ENCODE measurements around the gene KCTD16. TPM values are rescaled to one million over a fixed set of nuclear protein-coding genes. Genes with fewer than 3 reads are reported as not detected.

The KCTD16 gene
- total and polyA plus RNA-seq, 2 experiments from 2014 or later = 0.02 to 0.76 TPM

GRCh38 chr5:144254552-144254951 lies 83.9 kb downstream of the KCTD16 start:
- H3K4me3 ChIP-seq = no peak overlapping the region
- no peak overlapping the region for H3K27ac Mint-ChIP-seq
- no peak for ATAC-seq
- H3K27me3 ChIP-seq (ENCODE audit: insufficient read depth) = no peaks in the 10 kb centered on the region
- peaks cover 1% of the 10 kb centered on the region for H3K27me3 Mint-ChIP-seq (ENCODE audit: insufficient read depth, low read depth, poor library complexity)
- no peaks in the 10 kb centered on the region for H3F3A ChIP-seq (replicated peaks; ENCODE audit: low read depth)
- no peak overlapping the region for H3K4me3 Mint-ChIP-seq
- H3K4me1 ChIP-seq (ENCODE audit: insufficient read depth) = peaks cover 11% of the 10 kb centered on the region
- TF ChIP-seq POLR2AphosphoS5 (IDR thresholded peaks at IDR 0.05; ENCODE audit: low read depth) = no peak
- no peak for TF ChIP-seq CREB1 (CRISPR knock-in tag; IDR thresholded peaks at IDR 0.05; ENCODE audit: low read depth)
- no peak for TF ChIP-seq EZH2 (IDR thresholded peaks at IDR 0.05; ENCODE audit: low read depth, unreplicated experiment)
- no peak for TF ChIP-seq ETS1 (IDR thresholded peaks at IDR 0.05)
- no peak for TF ChIP-seq ZNF331 (CRISPR knock-in tag; IDR thresholded peaks at IDR 0.05; ENCODE audit: low read depth)
- TF ChIP-seq, protein P1, sequence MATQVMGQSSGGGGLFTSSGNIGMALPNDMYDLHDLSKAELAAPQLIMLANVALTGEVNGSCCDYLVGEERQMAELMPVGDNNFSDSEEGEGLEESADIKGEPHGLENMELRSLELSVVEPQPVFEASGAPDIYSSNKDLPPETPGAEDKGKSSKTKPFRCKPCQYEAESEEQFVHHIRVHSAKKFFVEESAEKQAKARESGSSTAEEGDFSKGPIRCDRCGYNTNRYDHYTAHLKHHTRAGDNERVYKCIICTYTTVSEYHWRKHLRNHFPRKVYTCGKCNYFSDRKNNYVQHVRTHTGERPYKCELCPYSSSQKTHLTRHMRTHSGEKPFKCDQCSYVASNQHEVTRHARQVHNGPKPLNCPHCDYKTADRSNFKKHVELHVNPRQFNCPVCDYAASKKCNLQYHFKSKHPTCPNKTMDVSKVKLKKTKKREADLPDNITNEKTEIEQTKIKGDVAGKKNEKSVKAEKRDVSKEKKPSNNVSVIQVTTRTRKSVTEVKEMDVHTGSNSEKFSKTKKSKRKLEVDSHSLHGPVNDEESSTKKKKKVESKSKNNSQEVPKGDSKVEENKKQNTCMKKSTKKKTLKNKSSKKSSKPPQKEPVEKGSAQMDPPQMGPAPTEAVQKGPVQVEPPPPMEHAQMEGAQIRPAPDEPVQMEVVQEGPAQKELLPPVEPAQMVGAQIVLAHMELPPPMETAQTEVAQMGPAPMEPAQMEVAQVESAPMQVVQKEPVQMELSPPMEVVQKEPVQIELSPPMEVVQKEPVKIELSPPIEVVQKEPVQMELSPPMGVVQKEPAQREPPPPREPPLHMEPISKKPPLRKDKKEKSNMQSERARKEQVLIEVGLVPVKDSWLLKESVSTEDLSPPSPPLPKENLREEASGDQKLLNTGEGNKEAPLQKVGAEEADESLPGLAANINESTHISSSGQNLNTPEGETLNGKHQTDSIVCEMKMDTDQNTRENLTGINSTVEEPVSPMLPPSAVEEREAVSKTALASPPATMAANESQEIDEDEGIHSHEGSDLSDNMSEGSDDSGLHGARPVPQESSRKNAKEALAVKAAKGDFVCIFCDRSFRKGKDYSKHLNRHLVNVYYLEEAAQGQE (IDR thresholded peaks at IDR 0.05; ENCODE audit: unreplicated experiment) = no peak
- no peak for TF ChIP-seq ZNF114 (CRISPR knock-in tag; IDR thresholded peaks at IDR 0.05)
- H3K4me1 Mint-ChIP-seq = peaks cover 11% of the 10 kb centered on the region
- no peaks in the 10 kb centered on the region for H4K20me1 ChIP-seq (replicated peaks; ENCODE audit: insufficient read depth)
- H3K9me2 ChIP-seq (ENCODE audit: insufficient read depth) = no peaks in the 10 kb centered on the region
- no peaks in the 10 kb centered on the region for H3K79me2 ChIP-seq (replicated peaks; ENCODE audit: insufficient read depth)
- H3K36me3 ChIP-seq (ENCODE audit: insufficient read depth) = no peaks in the 10 kb centered on the region
- H3K27ac ChIP-seq (ENCODE audit: low read depth) = no peak overlapping the region
- no peaks in the 10 kb centered on the region for H3K9me3 Mint-ChIP-seq
- H2AFZ ChIP-seq = no peak overlapping the region
- DNase-seq (ENCODE audit: low spot score) = no peak
- no peak overlapping the region for H3K4me2 ChIP-seq
- no peaks in the 10 kb centered on the region for H3K36me3 Mint-ChIP-seq (ENCODE audit: low read depth)

GRCh38 chr5:144260121-144260520 lies 89.4 kb downstream of the KCTD16 start:
- Histone ChIP-seq H3F3A (replicated peaks; ENCODE audit: low read depth) (no peaks in the 10 kb centered on the region), H3K27ac (ENCODE audit: low read depth) (no peak overlapping the region), H4K20me1 (replicated peaks; ENCODE audit: insufficient read depth) (no peaks in the 10 kb centered on the region), H2AFZ (no peak overlapping the region), H3K4me2 (no peak overlapping the region), H3K9me2 (ENCODE audit: insufficient read depth) (no peaks in the 10 kb centered on the region), H3K27me3 (ENCODE audit: insufficient read depth) (no peaks in the 10 kb centered on the region), H3K4me3 (no peak overlapping the region), H3K36me3 (ENCODE audit: insufficient read depth) (no peaks in the 10 kb centered on the region), H3K4me1 (ENCODE audit: insufficient read depth) (no peaks in the 10 kb centered on the region), H3K79me2 (replicated peaks; ENCODE audit: insufficient read depth) (no peaks in the 10 kb centered on the region)
- H3K27me3 Mint-ChIP-seq (ENCODE audit: insufficient read depth, low read depth, poor library complexity) = peaks cover 1% of the 10 kb centered on the region
- H3K27ac Mint-ChIP-seq = no peak overlapping the region
- H3K9me3 Mint-ChIP-seq = no peaks in the 10 kb centered on the region
- no peak overlapping the region for H3K4me3 Mint-ChIP-seq
- ATAC-seq = no peak
- peaks cover 2% of the 10 kb centered on the region; the same call in 1 of the 3 replicates for H3K4me1 Mint-ChIP-seq
- no peaks in the 10 kb centered on the region for H3K36me3 Mint-ChIP-seq (ENCODE audit: low read depth)
- DNase-seq (ENCODE audit: low spot score) = no peak
- TF ChIP-seq ETS1 (IDR thresholded peaks at IDR 0.05) = no peak
- TF ChIP-seq, protein P2, sequence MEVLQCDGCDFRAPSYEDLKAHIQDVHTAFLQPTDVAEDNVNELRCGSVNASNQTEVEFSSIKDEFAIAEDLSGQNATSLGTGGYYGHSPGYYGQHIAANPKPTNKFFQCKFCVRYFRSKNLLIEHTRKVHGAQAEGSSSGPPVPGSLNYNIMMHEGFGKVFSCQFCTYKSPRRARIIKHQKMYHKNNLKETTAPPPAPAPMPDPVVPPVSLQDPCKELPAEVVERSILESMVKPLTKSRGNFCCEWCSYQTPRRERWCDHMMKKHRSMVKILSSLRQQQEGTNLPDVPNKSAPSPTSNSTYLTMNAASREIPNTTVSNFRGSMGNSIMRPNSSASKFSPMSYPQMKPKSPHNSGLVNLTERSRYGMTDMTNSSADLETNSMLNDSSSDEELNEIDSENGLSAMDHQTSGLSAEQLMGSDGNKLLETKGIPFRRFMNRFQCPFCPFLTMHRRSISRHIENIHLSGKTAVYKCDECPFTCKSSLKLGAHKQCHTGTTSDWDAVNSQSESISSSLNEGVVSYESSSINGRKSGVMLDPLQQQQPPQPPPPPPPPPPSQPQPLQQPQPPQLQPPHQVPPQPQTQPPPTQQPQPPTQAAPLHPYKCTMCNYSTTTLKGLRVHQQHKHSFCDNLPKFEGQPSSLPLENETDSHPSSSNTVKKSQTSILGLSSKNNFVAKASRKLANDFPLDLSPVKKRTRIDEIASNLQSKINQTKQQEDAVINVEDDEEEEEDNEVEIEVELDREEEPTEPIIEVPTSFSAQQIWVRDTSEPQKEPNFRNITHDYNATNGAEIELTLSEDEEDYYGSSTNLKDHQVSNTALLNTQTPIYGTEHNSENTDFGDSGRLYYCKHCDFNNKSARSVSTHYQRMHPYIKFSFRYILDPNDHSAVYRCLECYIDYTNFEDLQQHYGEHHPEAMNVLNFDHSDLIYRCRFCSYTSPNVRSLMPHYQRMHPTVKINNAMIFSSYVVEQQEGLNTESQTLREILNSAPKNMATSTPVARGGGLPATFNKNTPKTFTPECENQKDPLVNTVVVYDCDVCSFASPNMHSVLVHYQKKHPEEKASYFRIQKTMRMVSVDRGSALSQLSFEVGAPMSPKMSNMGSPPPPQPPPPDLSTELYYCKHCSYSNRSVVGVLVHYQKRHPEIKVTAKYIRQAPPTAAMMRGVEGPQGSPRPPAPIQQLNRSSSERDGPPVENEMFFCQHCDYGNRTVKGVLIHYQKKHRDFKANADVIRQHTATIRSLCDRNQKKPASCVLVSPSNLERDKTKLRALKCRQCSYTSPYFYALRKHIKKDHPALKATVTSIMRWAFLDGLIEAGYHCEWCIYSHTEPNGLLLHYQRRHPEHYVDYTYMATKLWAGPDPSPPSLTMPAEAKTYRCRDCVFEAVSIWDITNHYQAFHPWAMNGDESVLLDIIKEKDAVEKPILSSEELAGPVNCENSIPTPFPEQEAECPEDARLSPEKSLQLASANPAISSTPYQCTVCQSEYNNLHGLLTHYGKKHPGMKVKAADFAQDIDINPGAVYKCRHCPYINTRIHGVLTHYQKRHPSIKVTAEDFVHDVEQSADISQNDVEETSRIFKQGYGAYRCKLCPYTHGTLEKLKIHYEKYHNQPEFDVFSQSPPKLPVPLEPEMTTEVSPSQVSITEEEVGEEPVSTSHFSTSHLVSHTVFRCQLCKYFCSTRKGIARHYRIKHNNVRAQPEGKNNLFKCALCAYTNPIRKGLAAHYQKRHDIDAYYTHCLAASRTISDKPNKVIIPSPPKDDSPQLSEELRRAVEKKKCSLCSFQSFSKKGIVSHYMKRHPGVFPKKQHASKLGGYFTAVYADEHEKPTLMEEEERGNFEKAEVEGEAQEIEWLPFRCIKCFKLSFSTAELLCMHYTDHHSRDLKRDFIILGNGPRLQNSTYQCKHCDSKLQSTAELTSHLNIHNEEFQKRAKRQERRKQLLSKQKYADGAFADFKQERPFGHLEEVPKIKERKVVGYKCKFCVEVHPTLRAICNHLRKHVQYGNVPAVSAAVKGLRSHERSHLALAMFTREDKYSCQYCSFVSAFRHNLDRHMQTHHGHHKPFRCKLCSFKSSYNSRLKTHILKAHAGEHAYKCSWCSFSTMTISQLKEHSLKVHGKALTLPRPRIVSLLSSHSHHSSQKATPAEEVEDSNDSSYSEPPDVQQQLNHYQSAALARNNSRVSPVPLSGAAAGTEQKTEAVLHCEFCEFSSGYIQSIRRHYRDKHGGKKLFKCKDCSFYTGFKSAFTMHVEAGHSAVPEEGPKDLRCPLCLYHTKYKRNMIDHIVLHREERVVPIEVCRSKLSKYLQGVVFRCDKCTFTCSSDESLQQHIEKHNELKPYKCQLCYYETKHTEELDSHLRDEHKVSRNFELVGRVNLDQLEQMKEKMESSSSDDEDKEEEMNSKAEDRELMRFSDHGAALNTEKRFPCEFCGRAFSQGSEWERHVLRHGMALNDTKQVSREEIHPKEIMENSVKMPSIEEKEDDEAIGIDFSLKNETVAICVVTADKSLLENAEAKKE (CRISPR knock-in tag; IDR thresholded peaks at IDR 0.05) = no peak
- TF ChIP-seq STAT1 (IDR thresholded peaks at IDR 0.05; ENCODE audit: unreplicated experiment) = no peak
- TF ChIP-seq EZH2phosphoT487 (IDR thresholded peaks at IDR 0.05; ENCODE audit: unreplicated experiment) = no peak
- no peak for TF ChIP-seq POLR2AphosphoS5 (IDR thresholded peaks at IDR 0.05; ENCODE audit: low read depth)
- no peak for TF ChIP-seq NANOG (IDR thresholded peaks at IDR 0.05; ENCODE audit: borderline replicate concordance)
